Right lung (tissue), 5 donors: Measurements from ENCODE around the gene LDLRAD3. TPM values are rescaled to one million over a fixed set of nuclear protein-coding genes. Genes with fewer than 3 reads are reported as not detected.

Experiments
- DNase-seq, 2 donors: peaks; one replicate each; pipeline ENCODE4 v3.0.0-alpha.2; 2013
- polyA plus RNA-seq, 5 donors: library from polyadenylated mRNA; unstranded; fragments of 120-200 nt; gene quantifications; one replicate each; pipeline versions ENCODE4 v1.2.1 to v1.2.3, GENCODE V29; 2013; ENCODE audit warnings: inconsistent platforms in 1 of 5, low replicate concordance in 1 of 5; ENCODE audit not compliant: insufficient read length in 5 of 5, insufficient read depth in 1 of 5

Gene LDLRAD3
- polyA plus RNA-seq, 5 donors, result 15.8 to 19.1 (median 16.6) TPM

DNA sequence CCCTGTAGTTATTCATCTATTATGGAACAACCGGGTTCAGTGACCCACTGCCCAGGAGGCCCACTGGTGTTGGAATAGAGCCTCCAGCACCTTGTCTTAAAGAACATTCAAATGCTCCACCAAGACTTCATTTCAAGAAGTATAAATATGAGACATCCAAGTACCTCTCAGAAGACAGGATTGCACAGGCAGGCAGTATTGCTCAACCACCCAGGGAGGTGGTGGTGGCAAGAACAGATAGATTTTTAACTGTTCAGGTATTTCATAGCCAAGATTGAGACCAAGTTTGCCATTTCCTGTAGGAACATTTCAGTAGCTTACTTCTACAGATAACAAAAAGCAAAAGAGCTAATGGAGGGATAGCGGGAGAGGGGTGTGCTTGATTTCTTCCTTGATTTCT, 266.7 kb downstream of the LDLRAD3 start:
- DNase-seq, result no peak

GRCh38 chr11:36211761-36212430, 268.0 kb downstream of the LDLRAD3 start:
- DNase-seq, result no peak

- DNase-seq, result peak in 1 of 2 donors; percentile 60
These were observed 268.9 kb downstream of the LDLRAD3 start for GRCh38 chr11:36212564-36213392.

GRCh38 chr11:36213393-36213840, 269.6 kb downstream of the LDLRAD3 start:
- DNase-seq, result no peak

DNA sequence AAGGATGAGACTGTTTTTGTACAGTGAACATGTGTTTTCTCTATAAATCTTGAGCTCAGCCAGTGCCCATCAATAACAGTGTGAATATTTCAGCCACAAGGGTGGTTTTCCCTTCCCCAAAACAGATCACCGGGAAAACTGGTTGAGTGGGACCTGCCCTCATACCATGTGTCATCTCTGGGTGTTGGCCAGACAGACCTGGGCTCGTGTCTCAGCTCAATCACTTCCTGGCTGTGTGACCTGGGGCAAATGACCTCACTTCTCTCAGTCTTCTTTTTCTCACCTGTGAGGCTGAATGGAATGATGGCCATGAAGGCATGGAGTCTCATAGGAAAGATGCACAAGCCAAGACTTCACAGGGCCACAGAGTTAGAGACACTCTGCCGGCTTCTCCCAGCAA, 270.6 kb downstream of the LDLRAD3 start:
- DNase-seq, result no peak

GRCh38 chr11:36214976-36215692, 271.3 kb downstream of the LDLRAD3 start:
- no peak for DNase-seq

GRCh38 chr11:36215693-36216060, 271.8 kb downstream of the LDLRAD3 start:
- DNase-seq, result no peak

DNA sequence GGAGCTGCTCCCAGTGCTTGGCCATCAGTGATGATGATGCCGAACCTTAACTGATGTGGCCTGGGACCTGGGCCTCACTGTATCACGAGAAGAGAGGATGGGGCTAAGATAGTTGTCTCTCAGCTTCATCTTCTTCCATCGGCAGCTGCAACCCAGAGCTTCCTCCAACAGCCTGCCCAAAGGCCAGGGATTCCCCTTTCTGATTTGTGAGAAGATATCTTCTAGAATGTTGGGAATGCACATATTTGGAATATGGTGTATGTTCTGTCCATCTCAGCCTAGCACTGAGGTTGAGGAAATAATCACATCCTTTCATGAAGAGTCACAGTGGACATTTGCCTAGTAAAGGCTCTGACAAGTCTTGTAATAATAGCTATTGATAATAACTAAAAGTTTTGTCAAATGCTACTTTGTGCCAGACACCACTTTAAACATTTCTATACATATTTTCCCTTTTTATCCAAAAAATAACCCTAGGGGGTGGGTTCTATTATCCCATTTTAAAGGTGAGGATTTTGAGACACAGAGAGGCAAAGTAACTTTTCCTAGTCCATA, 272.3 kb downstream of the LDLRAD3 start:
- DNase-seq, result no peak

- no peak for DNase-seq
These were observed 274.5 kb downstream of the LDLRAD3 start for GRCh38 chr11:36218283-36218921.

- DNase-seq, result no peak
These were observed 276.1 kb downstream of the LDLRAD3 start for GRCh38 chr11:36219996-36220395.

DNA sequence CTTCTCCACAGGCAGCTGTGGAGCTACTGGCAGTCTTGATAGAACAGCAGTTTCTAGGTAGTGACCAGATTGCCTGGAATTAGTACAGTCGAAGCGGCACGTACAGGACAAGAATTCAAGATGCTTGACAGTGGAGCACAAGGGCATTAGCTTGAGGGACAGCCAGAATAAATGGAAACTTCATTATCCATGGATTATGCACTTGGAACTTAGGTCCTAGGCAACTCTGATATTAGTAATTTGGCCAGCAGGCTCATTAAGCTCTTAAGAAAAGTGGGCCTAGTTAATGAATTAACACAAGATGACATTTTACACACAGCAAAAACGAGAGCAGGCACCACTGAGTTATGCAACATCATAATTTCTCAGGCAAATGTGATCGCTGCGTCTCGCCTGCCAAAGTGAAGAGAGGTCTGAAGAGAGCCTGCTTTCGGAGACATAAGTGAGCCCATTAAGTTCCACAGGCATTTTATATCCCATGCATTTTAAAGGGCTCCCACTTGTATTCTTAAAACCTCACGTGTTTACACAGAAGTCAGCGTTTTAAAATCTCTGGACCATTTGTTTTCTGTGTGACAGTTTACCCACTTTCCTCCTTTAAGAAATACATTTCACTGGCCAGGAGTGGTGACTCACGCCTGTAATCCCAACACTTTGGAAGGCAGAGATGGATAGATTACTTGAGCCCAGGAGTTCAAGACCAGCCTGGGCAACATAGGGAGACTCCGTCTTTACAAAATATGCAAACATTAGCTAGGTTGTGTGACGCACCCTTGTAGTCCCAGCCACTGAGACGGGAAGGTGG, 279.2 kb downstream of the LDLRAD3 start:
- DNase-seq, result peak; percentile 40 to 41

GRCh38 chr11:36224209-36224882, 280.5 kb downstream of the LDLRAD3 start:
- DNase-seq, result no peak

DNA sequence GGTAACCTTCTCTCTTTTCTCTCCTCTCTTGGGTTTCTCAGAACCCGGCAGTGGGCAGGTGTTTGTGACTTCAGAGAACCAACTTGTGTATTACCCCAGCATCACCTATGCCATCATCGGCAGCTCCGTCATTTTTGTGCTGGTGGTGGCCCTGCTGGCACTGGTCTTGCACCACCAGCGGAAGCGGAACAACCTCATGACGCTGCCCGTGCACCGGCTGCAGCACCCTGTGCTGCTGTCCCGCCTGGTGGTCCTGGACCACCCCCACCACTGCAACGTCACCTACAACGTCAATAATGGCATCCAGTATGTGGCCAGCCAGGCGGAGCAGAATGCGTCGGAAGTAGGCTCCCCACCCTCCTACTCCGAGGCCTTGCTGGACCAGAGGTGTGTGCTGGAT, 283.2 kb downstream of the LDLRAD3 start:
- DNase-seq, result no peak

DNA sequence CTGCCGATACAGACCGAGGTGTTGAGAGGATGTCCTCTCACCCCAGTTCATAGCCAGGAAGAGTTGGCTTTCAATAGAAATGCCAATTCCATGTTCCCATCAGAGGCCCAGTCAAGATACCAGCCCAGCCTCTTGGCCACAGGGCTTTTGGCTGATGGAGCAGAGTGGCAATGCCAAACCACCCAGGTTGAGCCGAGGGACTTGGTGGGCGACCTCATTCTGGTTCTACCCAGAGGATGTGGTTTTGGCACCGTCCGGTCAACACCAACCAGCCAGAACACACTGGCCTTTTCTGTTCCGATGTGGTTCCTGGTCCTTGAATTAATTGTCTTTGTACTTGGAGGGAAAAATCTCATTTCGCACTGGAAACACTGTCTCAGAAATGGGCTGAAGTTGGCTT, 284.8 kb downstream of the LDLRAD3 start:
- DNase-seq, result no peak

DNA sequence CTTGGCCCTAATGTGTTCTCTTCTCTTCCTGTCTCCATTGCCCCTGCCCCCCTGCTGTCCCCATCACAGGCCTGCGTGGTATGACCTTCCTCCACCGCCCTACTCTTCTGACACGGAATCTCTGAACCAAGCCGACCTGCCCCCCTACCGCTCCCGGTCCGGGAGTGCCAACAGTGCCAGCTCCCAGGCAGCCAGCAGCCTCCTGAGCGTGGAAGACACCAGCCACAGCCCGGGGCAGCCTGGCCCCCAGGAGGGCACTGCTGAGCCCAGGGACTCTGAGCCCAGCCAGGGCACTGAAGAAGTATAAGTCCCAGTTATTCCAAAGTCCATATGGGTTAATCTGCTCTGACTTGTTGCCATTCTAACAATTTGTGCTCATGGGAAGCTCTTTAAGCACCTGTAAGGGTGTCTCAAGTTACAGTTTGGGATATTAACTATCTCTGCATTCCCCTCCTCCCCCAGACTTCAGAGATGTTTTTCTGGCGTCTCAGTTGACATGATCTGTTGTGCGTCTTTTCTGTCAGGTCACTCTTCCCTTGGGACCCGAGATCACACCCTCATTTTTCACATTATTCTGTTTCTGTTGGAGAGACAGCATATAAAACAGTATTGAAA, 285.3 kb downstream of the LDLRAD3 start:
- no peak for DNase-seq

- DNase-seq, result no peak
These were observed 287.2 kb downstream of the LDLRAD3 start for GRCh38 chr11:36230779-36231699.

- DNase-seq, result peak; percentile 41 to 69
These were observed 289.3 kb downstream of the LDLRAD3 start for GRCh38 chr11:36233204-36233603.

- no peak for DNase-seq
These were observed 291.0 kb downstream of the LDLRAD3 start for GRCh38 chr11:36234825-36235224.

- no peak for DNase-seq
These were observed 291.9 kb downstream of the LDLRAD3 start for GRCh38 chr11:36235750-36236149.
